Stomach smooth muscle (tissue), 2 donors: ENCODE results near the gene IL3.
"Not testable (repeated sequence)": the region's sequence is repeated elsewhere in the genome, so short reads cannot be mapped to it uniquely, and the experiment has no call there.

Source experiments
- H3K27ac ChIP-seq: one replicate; pipeline ENCODE4 v1.7.0; 2013; ENCODE audit warnings: mild to moderate bottlenecking, low read length, inconsistent platforms
- H3K27me3 ChIP-seq, 2 donors: one replicate each; pipeline ENCODE4 v1.7.0; 2013; ENCODE audit warnings: low read length in 2 of 2; ENCODE audit not compliant: insufficient read depth in 2 of 2, control insufficient read depth in 1 of 2
- H3K36me3 ChIP-seq, 2 donors: one replicate each; pipeline ENCODE4 v1.7.0; 2013; ENCODE audit warnings: low read length in 2 of 2; ENCODE audit not compliant: control insufficient read depth in 2 of 2, insufficient read depth in 2 of 2
- H3K4me1 ChIP-seq: one replicate; pipeline ENCODE4 v1.7.0; 2013; ENCODE audit warnings: low read length; ENCODE audit not compliant: control insufficient read depth, insufficient read depth
- H3K4me3 ChIP-seq, 2 donors: one replicate each; pipeline ENCODE4 v1.7.0; 2013; ENCODE audit warnings: low read length in 2 of 2
- H3K9ac ChIP-seq, 2 donors: one replicate each; pipeline ENCODE4 v1.7.0; 2013; ENCODE audit warnings: low read length in 2 of 2, mild to moderate bottlenecking in 1 of 2
- H3K9me3 ChIP-seq, 2 donors: one replicate each; pipeline ENCODE4 v1.7.0; 2013; ENCODE audit warnings: low read length in 2 of 2; ENCODE audit not compliant: control insufficient read depth in 2 of 2
- donor health status: healthy.
- donor health status: Pancreatic carcinoma.

The IL3 gene

DNA sequence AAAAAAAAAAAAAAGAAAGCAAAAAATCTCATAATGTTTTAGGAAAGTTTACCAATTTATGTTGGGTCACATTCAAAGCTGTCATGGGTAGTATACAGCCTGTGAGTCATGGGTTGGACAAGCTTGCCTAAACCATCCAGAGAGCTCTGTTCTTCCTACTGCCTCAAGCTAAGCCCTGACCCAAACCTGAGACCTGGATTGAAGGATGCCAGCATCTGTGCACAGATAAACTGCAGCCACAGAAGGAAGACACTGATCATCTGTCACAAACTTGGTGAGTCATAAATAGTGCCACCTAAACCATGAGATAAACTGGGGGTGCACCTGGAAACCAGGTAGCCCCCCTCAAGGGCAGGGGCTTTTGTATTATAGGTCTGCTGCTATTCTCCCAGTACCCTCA is 44.1 kb downstream of the IL3 start:
- H3K36me3 ChIP-seq = no peaks in the 10 kb centered on the region
- no peaks in the 10 kb centered on the region for H3K27me3 ChIP-seq
- no peak overlapping the region for H3K9ac ChIP-seq
- H3K4me1 ChIP-seq = peaks cover 2% of the 10 kb centered on the region
- no peak overlapping the region for H3K4me3 ChIP-seq
- H3K27ac ChIP-seq = no peak overlapping the region
- no peaks in the 10 kb centered on the region for H3K9me3 ChIP-seq

DNA sequence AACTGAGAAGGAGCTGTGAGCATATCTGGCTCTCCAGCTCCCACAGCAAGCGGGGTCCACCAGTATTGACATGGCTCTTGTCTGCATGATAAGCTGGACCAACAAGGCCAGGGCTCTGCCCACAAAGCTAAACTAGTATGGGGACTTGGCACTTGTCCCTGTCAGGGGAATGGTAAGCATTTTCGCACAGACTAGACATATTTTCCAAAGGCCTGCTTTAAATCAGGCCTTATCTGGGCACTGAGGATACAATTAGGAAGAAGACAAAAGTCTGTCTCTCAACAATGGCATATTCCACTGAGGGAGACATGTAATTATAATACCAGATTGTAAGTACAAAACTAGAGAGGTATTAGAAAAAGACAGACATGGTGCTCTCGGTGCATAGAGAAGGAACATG is 45.2 kb downstream of the IL3 start:
- Histone ChIP-seq H3K9ac (no peak overlapping the region), H3K4me3 (no peak overlapping the region), H3K9me3 (no peaks in the 10 kb centered on the region), H3K4me1 (peaks cover 2% of the 10 kb centered on the region), H3K27me3 (no peaks in the 10 kb centered on the region), H3K36me3 (no peaks in the 10 kb centered on the region), H3K27ac (no peak overlapping the region)

DNA sequence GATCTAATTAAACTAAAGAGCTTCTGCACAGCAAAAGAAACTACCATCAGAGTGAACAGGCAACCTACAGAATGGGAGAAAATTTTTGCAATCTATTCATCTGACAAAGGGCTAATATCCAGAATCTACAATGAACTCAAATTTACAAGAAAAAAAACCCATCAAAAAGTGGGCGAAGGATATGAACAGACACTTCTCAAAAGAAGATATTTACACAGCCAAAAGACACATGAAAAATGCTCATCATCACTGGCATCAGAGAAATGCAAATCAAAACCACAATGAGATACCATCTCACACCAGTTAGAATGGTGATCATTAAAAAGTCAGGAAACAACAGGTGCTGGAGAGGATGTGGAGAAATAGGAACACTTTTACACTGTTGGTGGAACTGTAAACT is 48.0 kb downstream of the IL3 start:
- H3K36me3 ChIP-seq, H3K4me3 ChIP-seq, H3K27me3 ChIP-seq, H3K4me1 ChIP-seq, H3K9me3 ChIP-seq, H3K9ac ChIP-seq, H3K27ac ChIP-seq: not testable (repeated sequence)

DNA sequence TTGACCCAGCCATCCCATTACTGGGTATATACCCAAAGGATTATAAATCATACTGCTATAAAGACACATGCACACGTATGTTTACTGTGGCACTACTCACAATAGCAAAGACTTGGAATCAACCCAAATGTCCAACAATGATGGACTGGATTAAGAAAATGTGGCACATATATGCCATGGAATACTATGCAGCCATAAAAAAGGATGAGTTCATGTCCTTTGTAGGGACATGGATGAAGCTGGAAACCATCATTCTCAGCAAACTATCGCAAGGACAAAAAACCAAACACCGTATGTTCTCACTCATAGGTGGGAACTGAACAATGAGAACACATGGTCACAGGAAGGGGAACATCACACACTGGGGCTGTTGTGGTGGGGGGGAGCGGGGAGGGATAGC is 48.5 kb downstream of the IL3 start:
- H3K36me3 ChIP-seq, H3K4me1 ChIP-seq, H3K9me3 ChIP-seq, H3K27ac ChIP-seq, H3K4me3 ChIP-seq, H3K9ac ChIP-seq, H3K27me3 ChIP-seq: not testable (repeated sequence)

DNA sequence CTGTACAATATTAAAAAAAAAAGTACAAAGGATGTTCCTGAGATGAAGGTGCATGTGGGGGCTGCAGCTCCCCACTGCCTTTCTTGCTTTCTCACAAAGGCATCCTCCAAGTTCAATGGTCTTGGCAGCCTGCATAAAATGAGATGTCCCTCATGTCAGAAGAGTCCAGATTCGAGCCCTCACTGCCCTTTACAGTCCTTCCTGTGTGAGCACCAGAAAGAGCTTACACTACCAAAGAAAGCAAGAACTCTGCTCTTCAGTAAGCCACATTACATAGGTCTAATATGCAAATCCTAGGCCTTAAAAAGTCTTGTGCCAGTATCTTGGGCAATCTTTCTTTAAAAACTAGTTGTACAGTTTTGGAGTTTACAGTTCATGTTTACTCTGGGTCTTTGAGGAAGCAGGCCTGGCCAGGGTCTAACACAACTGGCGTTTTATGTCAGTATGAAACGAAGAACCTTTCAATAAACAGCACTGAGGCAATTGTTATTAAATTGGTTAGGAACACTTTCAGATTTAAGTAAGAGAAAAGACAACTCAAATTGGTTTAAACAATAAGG is 49.1 kb downstream of the IL3 start:
- Histone ChIP-seq H3K9ac (no peak overlapping the region), H3K4me1 (no peaks in the 10 kb centered on the region), H3K36me3 (no peaks in the 10 kb centered on the region), H3K27me3 (no peaks in the 10 kb centered on the region), H3K9me3 (no peaks in the 10 kb centered on the region), H3K27ac (no peak overlapping the region), H3K4me3 (no peak overlapping the region)

DNA sequence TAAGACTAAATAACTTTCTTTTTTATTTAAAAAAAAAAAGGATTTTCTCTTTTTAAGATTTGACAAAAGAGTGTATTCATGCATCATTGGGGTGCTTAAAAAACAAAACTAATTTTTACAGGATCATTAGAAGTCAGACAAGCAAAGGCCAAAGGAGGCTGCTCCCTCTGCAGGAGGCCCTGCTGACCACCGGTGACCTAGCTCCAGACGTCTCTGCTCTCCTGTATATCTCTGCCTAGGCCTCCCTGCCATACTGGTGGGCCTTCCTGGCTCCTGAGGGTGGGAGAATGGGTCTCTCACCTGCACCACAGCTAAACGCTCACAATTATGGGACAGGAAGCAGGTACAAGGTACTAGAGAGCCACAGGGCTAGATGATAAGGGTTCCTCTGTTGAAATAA is 49.7 kb downstream of the IL3 start:
- Histone ChIP-seq H3K9ac (no peak overlapping the region), H3K4me1 (no peaks in the 10 kb centered on the region), H3K27me3 (no peaks in the 10 kb centered on the region), H3K36me3 (no peaks in the 10 kb centered on the region), H3K27ac (no peak overlapping the region), H3K9me3 (no peaks in the 10 kb centered on the region), H3K4me3 (no peak overlapping the region)

DNA sequence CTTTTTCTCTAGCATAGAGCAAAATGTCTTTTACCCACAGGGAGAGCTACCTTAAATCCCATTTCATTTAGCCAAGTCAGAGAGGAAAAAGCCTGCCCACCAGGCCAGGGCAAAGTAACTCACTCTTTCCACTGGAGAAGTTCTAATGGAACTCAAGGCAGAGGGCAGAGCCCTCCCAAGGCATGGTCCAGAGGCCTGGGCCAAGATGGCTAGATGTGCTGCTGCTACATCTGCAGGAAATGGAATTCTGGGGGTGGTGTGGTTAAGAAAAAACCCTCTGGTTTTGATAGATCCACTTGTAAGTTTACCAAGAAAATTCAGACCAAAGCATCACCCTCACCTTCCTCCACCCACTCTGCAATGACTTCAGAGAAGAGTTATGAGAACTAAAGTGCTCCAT is 50.5 kb downstream of the IL3 start:
- H3K36me3 ChIP-seq = no peaks in the 10 kb centered on the region
- no peaks in the 10 kb centered on the region for H3K9me3 ChIP-seq
- H3K27me3 ChIP-seq = no peaks in the 10 kb centered on the region
- no peak overlapping the region for H3K27ac ChIP-seq
- no peak overlapping the region for H3K9ac ChIP-seq
- no peaks in the 10 kb centered on the region for H3K4me1 ChIP-seq
- no peak overlapping the region for H3K4me3 ChIP-seq

DNA sequence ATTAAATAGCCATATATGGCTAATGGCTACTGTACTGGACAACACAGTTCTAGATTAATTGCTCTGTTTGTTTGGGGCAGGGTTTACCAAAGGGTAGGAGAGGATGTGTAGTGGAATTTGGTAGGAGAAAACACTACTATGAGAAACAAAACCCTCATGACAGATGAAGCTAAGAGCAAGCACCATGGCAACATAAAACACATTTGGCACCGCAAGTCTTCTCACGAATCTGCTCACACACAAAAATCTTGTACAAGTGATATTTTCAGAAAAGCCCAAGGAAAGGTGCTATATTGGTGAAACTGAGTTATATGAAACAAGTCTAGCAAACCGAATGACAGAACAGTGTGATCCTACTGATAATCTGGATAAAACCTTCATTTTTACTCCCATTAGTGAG is 51.7 kb downstream of the IL3 start:
- H3K4me1 ChIP-seq = no peaks in the 10 kb centered on the region

More for the DNA sequence above, 51.7 kb downstream of the IL3 start:
- H3K27ac ChIP-seq = no peak overlapping the region
- no peaks in the 10 kb centered on the region for H3K27me3 ChIP-seq
- no peaks in the 10 kb centered on the region for H3K36me3 ChIP-seq
- no peak overlapping the region for H3K9ac ChIP-seq
- H3K4me3 ChIP-seq = no peak overlapping the region
- no peaks in the 10 kb centered on the region for H3K9me3 ChIP-seq
